K562 (cell line): ENCODE results near the gene TCF3. TPM values are rescaled to one million over a fixed set of nuclear protein-coding genes. Genes with fewer than 3 reads are reported as not detected.

Experiments
- ATAC-seq: fragments of 200-7000 bp; cut with Tn5 transposase; 3 replicates; pipeline ENCODE4 v1.9.1; 2020; ENCODE audit warnings: moderate library complexity
- BruUV-seq: library from RNA; stranded (reverse); fragments of 400-500 nt; replicated peaks from 2 replicates; lab custom pipeline; 2021; lab: Mats Ljungman, UMichigan
- CTCF ChIA-PET: fragments of 300-600 bp; formaldehyde crosslinking; extraction: SDS; loops from one replicate; lab custom pipeline; 2021; ENCODE audit warnings: low intra/inter-chr PET ratio; lab: Yijun Ruan, JAX
- POLR2A ChIA-PET: fragments of 300-600, 350-650 bp; sonication (Branson Sonifier 250); formaldehyde crosslinking; extraction: SDS; loops from one replicate; lab custom pipeline; 2021; ENCODE audit warnings: antibody characterized with exemption, inconsistent platforms; lab: Yijun Ruan, JAX
- DNase-seq, 4 experiments: peaks; one replicate each; pipeline versions ENCODE4 v3.0.0 to v3.0.0-alpha.2; 2011 to 2018; ENCODE audit warnings: low spot score in 3 of 4, mixed read lengths in 3 of 4; ENCODE audit errors: extremely low read depth in 1 of 4
- FAIRE-seq: peaks from 2 replicates; lab custom pipeline; 2011; peaks lifted over from hg19 to GRCh38; lab: Jason Lieb, UNC
- H2AFZ ChIP-seq: 2 replicates; pipeline ENCODE4 v1.6.0; 2011; ENCODE audit warnings: low read depth, low read length, control low read depth, inconsistent platforms
- H3K27ac ChIP-seq: fragments of 200-600 bp; 3 replicates; pipeline ENCODE4 v1.8.0; 2011; ENCODE audit warnings: low read depth, mild to moderate bottlenecking, control low read depth, inconsistent platforms, low read length, moderate library complexity, mixed read lengths; ENCODE audit errors: extremely low read depth
- H3K27me3 ChIP-seq, 2 experiments: fragments of 300-600 bp in 1 of 2; 2 replicates in 1 of 2; 3 replicates in 1 of 2; pipeline versions ENCODE4 v1.6.0 to v1.8.0; 2011; ENCODE audit warnings: inconsistent platforms in 2 of 2, low read length in 2 of 2, mild to moderate bottlenecking in 1 of 2, mixed read lengths in 1 of 2, moderate library complexity in 1 of 2; ENCODE audit not compliant: control insufficient read depth in 2 of 2, insufficient read depth in 2 of 2
- H3K36me3 ChIP-seq: fragments of 300-600 bp; 3 replicates; pipeline ENCODE4 v1.8.0; 2011; ENCODE audit warnings: mild to moderate bottlenecking, low read length, inconsistent platforms; ENCODE audit not compliant: control insufficient read depth, insufficient read depth
- H3K4me1 ChIP-seq, 2 experiments: fragments of 200-600 bp in 1 of 2; replicated peaks in 1 of 2; 2 replicates in 1 of 2; 3 replicates in 1 of 2; pipeline versions ENCODE4 v1.5.1 to v1.8.0; 2011; ENCODE audit warnings: inconsistent platforms in 2 of 2, low read length in 2 of 2, mild to moderate bottlenecking in 1 of 2, mixed read lengths in 1 of 2, moderate library complexity in 1 of 2; ENCODE audit not compliant: control insufficient read depth in 2 of 2, insufficient read depth in 2 of 2
- H3K4me2 ChIP-seq: 2 replicates; pipeline ENCODE4 v1.6.1; 2011; ENCODE audit warnings: low read length, control low read depth, inconsistent platforms, mixed read lengths; ENCODE audit not compliant: insufficient read depth
- H3K4me3 ChIP-seq: fragments of 200-600 bp; sonication (generic), shearing (Covaris generic); 2 replicates; pipeline ENCODE4 v1.5.1; 2016; ENCODE audit warnings: control low read depth, inconsistent platforms
- H3K79me2 ChIP-seq: fragments of 200-600 bp; 3 replicates; pipeline ENCODE4 v1.8.0; 2011; ENCODE audit warnings: low read length, inconsistent platforms; ENCODE audit not compliant: control insufficient read depth, insufficient read depth
- H3K9ac ChIP-seq, 2 experiments: 2 replicates each; pipeline versions ENCODE4 v1.6.0 to v1.6.1; 2011; ENCODE audit warnings: low read depth in 2 of 2, low read length in 2 of 2, control low read depth in 1 of 2, inconsistent platforms in 1 of 2, mild to moderate bottlenecking in 1 of 2, mixed read lengths in 1 of 2; ENCODE audit not compliant: insufficient read depth in 1 of 2
- H3K9me1 ChIP-seq: one replicate; pipeline ENCODE4 v1.6.0; 2011; ENCODE audit warnings: inconsistent platforms, mild to moderate bottlenecking, low read length, moderate library complexity; ENCODE audit not compliant: control insufficient read depth, insufficient read depth
- H3K9me3 ChIP-seq: replicated peaks from 2 replicates; pipeline ENCODE4 v1.5.1; 2011; ENCODE audit warnings: low read depth, low read length, inconsistent platforms; ENCODE audit not compliant: control insufficient read depth, insufficient read depth
- H4K20me1 ChIP-seq: replicated peaks from 2 replicates; pipeline ENCODE4 v1.6.1; 2011; ENCODE audit warnings: low read length, inconsistent platforms, mixed read lengths; ENCODE audit not compliant: control insufficient read depth, insufficient read depth
- ILF3 ChIP-seq: fragments of 450-650 bp; IDR thresholded peaks from 2 replicates; pipeline ENCODE4 v1.6.1; 2018; ENCODE audit warnings: antibody characterized with exemption, mild to moderate bottlenecking, moderate library complexity, borderline replicate concordance
- ZNF668 ChIP-seq: fragments of 250-450 bp; sonication (Bioruptor Pico); IDR thresholded peaks from 2 replicates; pipeline ENCODE4 v1.8.0; 2022; ENCODE audit warnings: mild to moderate bottlenecking, inconsistent platforms
- WGBS: fragments of 100-300 bp; shearing (Covaris generic); methylation state at CpG from one replicate; pipeline ENCODE4 v1.1.6; 2016; ENCODE audit warnings: low coverage, mixed read lengths; ENCODE audit not compliant: insufficient coverage; ENCODE audit errors: missing lambda C conversion rate; 5-methylcytosine and 5-hydroxymethylcytosine counted together
- in situ Hi-C: fragments of 300-500 bp; cut with MboI; formaldehyde crosslinking; loops from 4 replicates; pipeline ENCODE4 v1.15.0; 2018; ENCODE audit warnings: inconsistent platforms, mixed read lengths
- intact Hi-C: fragments of 100-400 bp; cut with micrococcal nuclease; formaldehyde crosslinking; loops from 2 replicates; pipeline ENCODE4 v1.14.2; 2022
- polyA plus RNA-seq, 8 experiments: library from polyadenylated mRNA; depleted of rRNA in 4 of 8; stranded (reverse) in 5 of 8; unstranded in 3 of 8; fragments of >200 nt; fragmentation: Nextera tagmentation in 2 of 8; fragmentation: Illumina TruSeq in 1 of 8; extraction: Ambion mirVana in 2 of 8; extraction: Trizol in 1 of 8; gene quantifications; 2 replicates each; pipeline versions ENCODE4 v1.2.1 to v1.2.3, GENCODE V29; 2011 to 2014; ENCODE audit warnings: inconsistent platforms in 1 of 8, missing spikeins in 1 of 8
- total RNA-seq, 7 experiments: library from RNA; depleted of rRNA in 6 of 7; stranded (reverse); fragments of >200 nt in 6 of 7; fragmentation: Illumina TruSeq in 2 of 7; extraction: Trizol in 2 of 7; gene quantifications; 2 replicates each; pipeline versions ENCODE4 v1.2.1 to v1.2.3, GENCODE V29; 2011 to 2021; ENCODE audit warnings: low replicate concordance in 1 of 7
- TF ChIP-seq, protein P1 (sequence below), 2 experiments: fragments of 450-650 bp; conservative IDR thresholded peaks; 2 replicates each; pipeline ENCODE4 v1.6.1; 2017; ENCODE audit warnings: mild to moderate bottlenecking in 2 of 2, moderate library complexity in 2 of 2
- TF ChIP-seq, protein P2 (sequence below): IDR thresholded peaks from 2 replicates; pipeline ENCODE4 v1.6.1; 2011; ENCODE audit warnings: borderline replicate concordance, low read depth, mild to moderate bottlenecking, moderate library complexity, low read length; ENCODE audit not compliant: insufficient read depth, poor library complexity, severe bottlenecking
- TF ChIP-seq, protein P3 (sequence below), 2 experiments: fragments of 150-350 bp in 1 of 2; IDR thresholded peaks; 2 replicates each; pipeline ENCODE4 v1.6.1; 2012 to 2016; ENCODE audit warnings: low read depth in 2 of 2, low read length in 2 of 2, mild to moderate bottlenecking in 1 of 2, moderate library complexity in 1 of 2
- TF ChIP-seq, protein P4 (sequence below): IDR thresholded peaks from 3 replicates; pipeline ENCODE4 v1.6.1; 2011; ENCODE audit warnings: borderline replicate concordance, mild to moderate bottlenecking; ENCODE audit not compliant: insufficient read length, insufficient read depth

The TCF3 gene
- total and polyA plus RNA-seq, 9 of the 15 experiments (the other 6 are each of a cell fraction or from before 2014, with no cell fraction given): 5.6 to 259 (median 84.0) TPM

- TF ChIP-seq, protein P1, sequence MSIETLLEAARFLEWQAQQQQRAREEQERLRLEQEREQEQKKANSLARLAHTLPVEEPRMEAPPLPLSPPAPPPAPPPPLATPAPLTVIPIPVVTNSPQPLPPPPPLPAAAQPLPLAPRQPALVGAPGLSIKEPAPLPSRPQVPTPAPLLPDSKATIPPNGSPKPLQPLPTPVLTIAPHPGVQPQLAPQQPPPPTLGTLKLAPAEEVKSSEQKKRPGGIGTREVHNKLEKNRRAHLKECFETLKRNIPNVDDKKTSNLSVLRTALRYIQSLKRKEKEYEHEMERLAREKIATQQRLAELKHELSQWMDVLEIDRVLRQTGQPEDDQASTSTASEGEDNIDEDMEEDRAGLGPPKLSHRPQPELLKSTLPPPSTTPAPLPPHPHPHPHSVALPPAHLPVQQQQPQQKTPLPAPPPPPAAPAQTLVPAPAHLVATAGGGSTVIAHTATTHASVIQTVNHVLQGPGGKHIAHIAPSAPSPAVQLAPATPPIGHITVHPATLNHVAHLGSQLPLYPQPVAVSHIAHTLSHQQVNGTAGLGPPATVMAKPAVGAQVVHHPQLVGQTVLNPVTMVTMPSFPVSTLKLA (conservative IDR thresholded peaks at IDR 0.05): peak in 1 of 2 experiments; percentile 45; a peak in 1 of 4 replicates
- TF ChIP-seq ILF3: 0 out of 2 replicates have a peak, but pooled peaks have one; percentile 32
Measured at GRCh38 chr19:1651568-1652291, 685 bp downstream of the TCF3 start (continued).

GRCh38 chr19:1650650-1651567, 1.5 kb downstream of the TCF3 start:
- BruUV-seq: no TSS peak
- peak overlapping the region; percentile 79 for H3K4me3 ChIP-seq
- H4K20me1 ChIP-seq: no peaks in the 10 kb centered on the region; the same call in 1 of the 2 replicates
- no peaks in the 10 kb centered on the region for H3K9me3 ChIP-seq
- peaks cover 45% of the 10 kb centered on the region; the same call in 2 of the 3 replicates for H3K36me3 ChIP-seq
- H3K4me2 ChIP-seq: peak overlapping the region; percentile 73
- DNase-seq (peak in 2 of 4 experiments; percentile 53 to 55), FAIRE-seq (peak; percentile 48), ATAC-seq (no peak)
- intact Hi-C loops (loop anchor here (5.0 kb wide), 1 partner anchor 44 kb away; the partner anchor contains the start of gene UQCR11), in situ Hi-C loops (no loop called here)
- H3K9me1 ChIP-seq: no peaks in the 10 kb centered on the region
- H2AFZ ChIP-seq: 0 out of 2 replicates have a peak overlapping the region, but pooled peaks have one; percentile 44
- 10% methylated on average over 29 of the region's 36 CpGs for WGBS
- peak overlapping the region; percentile 89 for H3K27ac ChIP-seq
- POLR2A ChIA-PET: no interaction called here
- no peaks in the 10 kb centered on the region for H3K27me3 ChIP-seq
- CTCF ChIA-PET: no interaction called here
- peaks cover 9 to 82% of the 10 kb centered on the region in 2 experiments for H3K4me1 ChIP-seq
- peaks cover 55% of the 10 kb centered on the region for H3K79me2 ChIP-seq
- peak overlapping the region; percentile 75 to 94 for H3K9ac ChIP-seq
- TF ChIP-seq, protein P2, sequence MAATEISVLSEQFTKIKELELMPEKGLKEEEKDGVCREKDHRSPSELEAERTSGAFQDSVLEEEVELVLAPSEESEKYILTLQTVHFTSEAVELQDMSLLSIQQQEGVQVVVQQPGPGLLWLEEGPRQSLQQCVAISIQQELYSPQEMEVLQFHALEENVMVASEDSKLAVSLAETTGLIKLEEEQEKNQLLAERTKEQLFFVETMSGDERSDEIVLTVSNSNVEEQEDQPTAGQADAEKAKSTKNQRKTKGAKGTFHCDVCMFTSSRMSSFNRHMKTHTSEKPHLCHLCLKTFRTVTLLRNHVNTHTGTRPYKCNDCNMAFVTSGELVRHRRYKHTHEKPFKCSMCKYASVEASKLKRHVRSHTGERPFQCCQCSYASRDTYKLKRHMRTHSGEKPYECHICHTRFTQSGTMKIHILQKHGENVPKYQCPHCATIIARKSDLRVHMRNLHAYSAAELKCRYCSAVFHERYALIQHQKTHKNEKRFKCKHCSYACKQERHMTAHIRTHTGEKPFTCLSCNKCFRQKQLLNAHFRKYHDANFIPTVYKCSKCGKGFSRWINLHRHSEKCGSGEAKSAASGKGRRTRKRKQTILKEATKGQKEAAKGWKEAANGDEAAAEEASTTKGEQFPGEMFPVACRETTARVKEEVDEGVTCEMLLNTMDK: no peak
- TF ChIP-seq ZNF668 (CRISPR knock-in tag): no peak
- TF ChIP-seq, protein P3, sequence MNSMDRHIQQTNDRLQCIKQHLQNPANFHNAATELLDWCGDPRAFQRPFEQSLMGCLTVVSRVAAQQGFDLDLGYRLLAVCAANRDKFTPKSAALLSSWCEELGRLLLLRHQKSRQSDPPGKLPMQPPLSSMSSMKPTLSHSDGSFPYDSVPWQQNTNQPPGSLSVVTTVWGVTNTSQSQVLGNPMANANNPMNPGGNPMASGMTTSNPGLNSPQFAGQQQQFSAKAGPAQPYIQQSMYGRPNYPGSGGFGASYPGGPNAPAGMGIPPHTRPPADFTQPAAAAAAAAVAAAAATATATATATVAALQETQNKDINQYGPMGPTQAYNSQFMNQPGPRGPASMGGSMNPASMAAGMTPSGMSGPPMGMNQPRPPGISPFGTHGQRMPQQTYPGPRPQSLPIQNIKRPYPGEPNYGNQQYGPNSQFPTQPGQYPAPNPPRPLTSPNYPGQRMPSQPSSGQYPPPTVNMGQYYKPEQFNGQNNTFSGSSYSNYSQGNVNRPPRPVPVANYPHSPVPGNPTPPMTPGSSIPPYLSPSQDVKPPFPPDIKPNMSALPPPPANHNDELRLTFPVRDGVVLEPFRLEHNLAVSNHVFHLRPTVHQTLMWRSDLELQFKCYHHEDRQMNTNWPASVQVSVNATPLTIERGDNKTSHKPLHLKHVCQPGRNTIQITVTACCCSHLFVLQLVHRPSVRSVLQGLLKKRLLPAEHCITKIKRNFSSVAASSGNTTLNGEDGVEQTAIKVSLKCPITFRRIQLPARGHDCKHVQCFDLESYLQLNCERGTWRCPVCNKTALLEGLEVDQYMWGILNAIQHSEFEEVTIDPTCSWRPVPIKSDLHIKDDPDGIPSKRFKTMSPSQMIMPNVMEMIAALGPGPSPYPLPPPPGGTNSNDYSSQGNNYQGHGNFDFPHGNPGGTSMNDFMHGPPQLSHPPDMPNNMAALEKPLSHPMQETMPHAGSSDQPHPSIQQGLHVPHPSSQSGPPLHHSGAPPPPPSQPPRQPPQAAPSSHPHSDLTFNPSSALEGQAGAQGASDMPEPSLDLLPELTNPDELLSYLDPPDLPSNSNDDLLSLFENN (IDR thresholded peaks at IDR 0.05; ENCODE audit: low read depth in 2 of 2, low read length in 2 of 2): no peak
- TF ChIP-seq, protein P4, sequence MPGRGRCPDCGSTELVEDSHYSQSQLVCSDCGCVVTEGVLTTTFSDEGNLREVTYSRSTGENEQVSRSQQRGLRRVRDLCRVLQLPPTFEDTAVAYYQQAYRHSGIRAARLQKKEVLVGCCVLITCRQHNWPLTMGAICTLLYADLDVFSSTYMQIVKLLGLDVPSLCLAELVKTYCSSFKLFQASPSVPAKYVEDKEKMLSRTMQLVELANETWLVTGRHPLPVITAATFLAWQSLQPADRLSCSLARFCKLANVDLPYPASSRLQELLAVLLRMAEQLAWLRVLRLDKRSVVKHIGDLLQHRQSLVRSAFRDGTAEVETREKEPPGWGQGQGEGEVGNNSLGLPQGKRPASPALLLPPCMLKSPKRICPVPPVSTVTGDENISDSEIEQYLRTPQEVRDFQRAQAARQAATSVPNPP: no peak
